Endothelial cell (in vitro differentiated cells): ENCODE data around the gene EFNA5. TPM values are rescaled to one million over a fixed set of nuclear protein-coding genes. Genes with fewer than 3 reads are reported as not detected.

Source experiments
- DNase-seq: peaks from one replicate; pipeline ENCODE4 v3.0.0; 2021; ENCODE audit warnings: low spot score
- H3K27ac Mint-ChIP-seq: one replicate; pipeline ENCODE4 v1.8.0; 2021; ENCODE audit warnings: mixed read lengths, inconsistent platforms; ENCODE audit not compliant: unreplicated experiment
- H3K27me3 Mint-ChIP-seq: one replicate; pipeline ENCODE4 v1.8.0; 2021; ENCODE audit warnings: mild to moderate bottlenecking, moderate library complexity, mixed read lengths, inconsistent platforms; ENCODE audit not compliant: unreplicated experiment
- H3K36me3 Mint-ChIP-seq: one replicate; pipeline ENCODE4 v1.8.0; 2021; ENCODE audit warnings: mild to moderate bottlenecking, low read depth, mixed read lengths, inconsistent platforms; ENCODE audit not compliant: unreplicated experiment
- H3K4me1 Mint-ChIP-seq: one replicate; pipeline ENCODE4 v1.8.0; 2021; ENCODE audit warnings: mild to moderate bottlenecking, mixed read lengths, inconsistent platforms; ENCODE audit not compliant: unreplicated experiment
- H3K4me3 Mint-ChIP-seq: one replicate; pipeline ENCODE4 v1.8.0; 2021; ENCODE audit warnings: mild to moderate bottlenecking, mixed read lengths, inconsistent platforms; ENCODE audit not compliant: unreplicated experiment
- H3K9me3 Mint-ChIP-seq: one replicate; pipeline ENCODE4 v1.8.0; 2021; ENCODE audit warnings: mixed read lengths, inconsistent platforms; ENCODE audit not compliant: unreplicated experiment
- total RNA-seq: library from RNA; stranded (reverse); fragmentation: NEBNext Ultra II Directional; extraction: Animal tissue kit (Norgen Biotek cat#: 25700); gene quantifications from one replicate; pipeline ENCODE4 v1.2.1, GENCODE V29; 2021; ENCODE audit not compliant: unreplicated experiment
- TF ChIP-seq, protein P1 (sequence below): fragments of 200-600 bp; sonication (generic); IDR thresholded peaks from one replicate; pipeline ENCODE4 v1.5.0; 2021; ENCODE audit warnings: antibody characterized with exemption; ENCODE audit not compliant: unreplicated experiment

EFNA5 gene
- total RNA-seq, 1 donor from 2014 or later: 8.8 TPM

DNA sequence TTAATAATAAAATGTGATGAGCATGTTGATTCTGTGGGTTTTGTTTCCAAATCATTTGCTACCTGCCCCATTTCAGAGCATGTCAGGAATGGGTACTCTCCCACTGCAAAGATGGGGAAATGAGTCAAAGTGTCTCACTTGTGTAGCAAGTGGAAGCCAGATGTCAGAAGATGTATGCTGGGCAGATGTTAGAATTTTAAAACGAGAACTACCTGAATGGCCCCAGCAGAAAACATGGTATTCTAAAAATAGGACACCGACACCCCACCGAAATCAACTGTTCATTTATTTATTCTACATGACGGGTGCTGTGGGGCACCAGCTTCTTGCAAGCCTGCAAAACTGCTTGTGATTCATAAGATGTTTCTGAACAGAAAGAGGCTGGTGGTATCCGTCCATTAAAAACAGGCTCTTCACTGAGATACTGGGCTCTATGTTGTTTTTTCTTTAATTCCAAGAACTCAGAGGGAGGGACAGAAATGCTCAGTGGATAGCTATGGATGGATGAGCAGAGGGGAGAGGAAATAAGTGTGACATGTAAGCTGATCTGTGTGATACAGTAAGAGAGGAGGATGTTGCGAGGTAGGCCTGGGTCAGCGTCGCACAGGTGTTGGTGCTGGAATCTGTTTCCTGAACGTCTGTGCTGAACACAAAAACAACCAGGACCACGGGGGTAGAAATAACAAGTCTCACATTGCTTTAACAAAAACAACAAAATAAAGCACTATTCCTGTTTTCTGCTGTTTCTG, 157.2 kb downstream of the EFNA5 start:
- Mint-ChIP-seq H3K27me3 (peaks cover 1% of the 10 kb centered on the region), H3K9me3 (no peaks in the 10 kb centered on the region), H3K27ac (no peak overlapping the region), H3K4me3 (no peak overlapping the region), H3K4me1 (peaks cover 16% of the 10 kb centered on the region), H3K36me3 (no peaks in the 10 kb centered on the region)
- TF ChIP-seq, protein P1, sequence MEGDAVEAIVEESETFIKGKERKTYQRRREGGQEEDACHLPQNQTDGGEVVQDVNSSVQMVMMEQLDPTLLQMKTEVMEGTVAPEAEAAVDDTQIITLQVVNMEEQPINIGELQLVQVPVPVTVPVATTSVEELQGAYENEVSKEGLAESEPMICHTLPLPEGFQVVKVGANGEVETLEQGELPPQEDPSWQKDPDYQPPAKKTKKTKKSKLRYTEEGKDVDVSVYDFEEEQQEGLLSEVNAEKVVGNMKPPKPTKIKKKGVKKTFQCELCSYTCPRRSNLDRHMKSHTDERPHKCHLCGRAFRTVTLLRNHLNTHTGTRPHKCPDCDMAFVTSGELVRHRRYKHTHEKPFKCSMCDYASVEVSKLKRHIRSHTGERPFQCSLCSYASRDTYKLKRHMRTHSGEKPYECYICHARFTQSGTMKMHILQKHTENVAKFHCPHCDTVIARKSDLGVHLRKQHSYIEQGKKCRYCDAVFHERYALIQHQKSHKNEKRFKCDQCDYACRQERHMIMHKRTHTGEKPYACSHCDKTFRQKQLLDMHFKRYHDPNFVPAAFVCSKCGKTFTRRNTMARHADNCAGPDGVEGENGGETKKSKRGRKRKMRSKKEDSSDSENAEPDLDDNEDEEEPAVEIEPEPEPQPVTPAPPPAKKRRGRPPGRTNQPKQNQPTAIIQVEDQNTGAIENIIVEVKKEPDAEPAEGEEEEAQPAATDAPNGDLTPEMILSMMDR: no peak
- no peak for DNase-seq

DNA sequence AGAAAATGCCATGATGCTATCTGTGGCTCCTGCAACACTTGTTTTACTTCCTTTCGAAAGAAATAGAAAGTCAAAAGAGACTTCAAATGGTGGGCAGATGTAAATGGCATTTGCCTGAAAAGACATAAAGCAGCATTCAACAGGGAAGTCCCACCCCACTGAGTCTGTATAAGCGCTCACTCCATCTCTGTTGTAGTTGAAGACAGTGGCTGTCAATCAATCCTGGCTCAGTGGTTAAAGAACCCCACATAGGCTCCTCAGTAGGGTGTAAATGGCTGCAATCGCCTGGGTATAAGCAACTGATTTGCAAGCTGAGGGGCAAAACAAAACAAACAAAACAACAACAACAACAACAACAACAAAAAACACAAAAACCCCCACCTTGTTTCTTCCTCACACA, 158.7 kb downstream of the EFNA5 start:
- Mint-ChIP-seq H3K27ac (no peak overlapping the region), H3K27me3 (peaks cover 1% of the 10 kb centered on the region), H3K4me1 (peaks cover 16% of the 10 kb centered on the region), H3K36me3 (no peaks in the 10 kb centered on the region), H3K4me3 (no peak overlapping the region), H3K9me3 (no peaks in the 10 kb centered on the region)
- DNase-seq: no peak
- TF ChIP-seq, protein P1: no peak

DNA sequence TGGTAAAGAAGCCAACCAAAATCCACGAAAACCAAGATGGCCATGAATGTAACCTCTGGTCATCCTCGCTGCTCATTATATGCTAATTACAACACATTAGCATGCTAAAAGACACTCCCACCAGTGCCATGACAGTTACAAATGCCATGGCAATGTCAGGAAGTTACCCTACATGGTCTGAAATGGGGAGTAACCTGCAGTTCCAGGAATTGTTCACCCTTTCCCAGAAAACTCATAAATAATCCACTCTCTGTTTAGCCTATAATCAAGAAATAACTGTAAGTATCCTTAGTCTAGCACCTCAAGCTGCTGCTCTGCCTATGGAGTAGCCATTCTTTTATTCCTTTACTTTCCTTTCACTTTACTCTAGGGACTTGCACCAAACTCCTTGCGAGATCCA, 160.6 kb downstream of the EFNA5 start:
- TF ChIP-seq, protein P1: no peak
- no peak for DNase-seq
- Mint-ChIP-seq H3K36me3 (no peaks in the 10 kb centered on the region), H3K27ac (no peak overlapping the region), H3K9me3 (no peaks in the 10 kb centered on the region), H3K4me3 (no peak overlapping the region), H3K27me3 (no peaks in the 10 kb centered on the region), H3K4me1 (peaks cover 16% of the 10 kb centered on the region)

DNA sequence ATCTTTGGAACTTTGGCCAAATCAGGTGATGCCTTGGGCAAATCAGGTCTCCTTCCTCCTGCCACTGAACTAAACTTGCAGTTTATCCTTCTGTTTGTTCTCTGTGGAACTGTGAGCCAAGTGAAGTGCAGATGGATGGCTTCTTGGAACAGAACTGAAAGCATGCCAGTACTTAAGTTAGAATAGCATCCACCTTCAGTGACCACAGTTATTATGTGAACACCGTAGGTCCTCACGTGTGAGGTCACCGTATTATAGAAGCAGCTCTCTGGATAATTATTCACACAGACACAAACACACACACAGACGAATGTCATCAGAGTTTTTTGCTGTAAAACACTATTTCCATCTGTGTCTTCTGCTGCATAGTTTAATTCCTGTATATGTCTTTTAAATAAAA, 162.6 kb downstream of the EFNA5 start:
- H3K36me3 Mint-ChIP-seq: no peaks in the 10 kb centered on the region
- no peaks in the 10 kb centered on the region for H3K9me3 Mint-ChIP-seq
- TF ChIP-seq, protein P1: no peak
- H3K4me3 Mint-ChIP-seq: no peak overlapping the region
- no peak overlapping the region for H3K27ac Mint-ChIP-seq
- no peaks in the 10 kb centered on the region for H3K27me3 Mint-ChIP-seq
- DNase-seq: no peak
- peaks cover 5% of the 10 kb centered on the region for H3K4me1 Mint-ChIP-seq

DNA sequence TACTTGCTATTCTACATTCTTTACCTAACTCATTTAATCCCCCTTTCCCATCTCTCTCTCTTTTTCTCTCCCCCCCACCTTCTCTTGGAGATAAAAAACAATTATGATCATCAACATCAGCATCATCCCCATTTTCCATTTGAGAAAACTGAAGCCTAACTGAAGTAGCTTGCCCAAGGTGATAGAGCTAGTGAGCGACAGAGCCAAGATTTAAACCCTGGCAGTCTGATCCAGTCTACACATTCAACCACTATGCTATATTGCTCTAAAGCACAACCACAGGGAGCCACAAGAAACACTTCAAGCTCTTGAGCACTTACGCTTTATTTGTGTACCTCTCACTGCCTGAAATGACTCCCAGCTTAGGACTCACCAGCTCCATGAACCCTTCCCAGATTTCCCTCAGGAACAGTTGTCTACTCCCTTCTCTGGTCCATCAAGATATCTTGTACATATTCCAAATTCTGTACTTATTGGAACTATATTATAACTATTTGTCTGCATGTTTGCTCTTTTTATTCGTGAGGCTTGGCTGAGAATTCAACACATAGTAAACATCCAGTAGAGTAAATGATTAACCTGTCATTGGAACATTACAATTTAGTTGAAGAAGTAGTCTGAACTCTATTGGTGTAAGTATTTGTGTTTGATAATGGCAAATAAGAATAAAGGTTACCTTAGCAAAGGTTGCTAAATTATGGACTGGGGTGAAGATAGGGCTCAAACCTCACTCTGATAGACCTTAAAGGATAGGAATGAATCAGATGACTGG, 164.8 kb downstream of the EFNA5 start:
- H3K4me3 Mint-ChIP-seq: no peak overlapping the region
- no peak overlapping the region for H3K27ac Mint-ChIP-seq
- TF ChIP-seq, protein P1: no peak
- no peaks in the 10 kb centered on the region for H3K36me3 Mint-ChIP-seq
- H3K27me3 Mint-ChIP-seq: no peaks in the 10 kb centered on the region
- H3K4me1 Mint-ChIP-seq: peaks cover 19% of the 10 kb centered on the region
- H3K9me3 Mint-ChIP-seq: no peaks in the 10 kb centered on the region
- no peak for DNase-seq
